GM19043 (cell line): Measurements from ENCODE around the gene CEP135.
"Not testable (repeated sequence)": the region's sequence is repeated elsewhere in the genome, so short reads cannot be mapped to it uniquely, and the experiment has no call there.

ENCODE experiments used
- ATAC-seq: cut with Tn5 transposase; IDR thresholded peaks from one replicate; pipeline ENCODE4 v1.9.1; 2021; ENCODE audit warnings: low read depth; ENCODE audit not compliant: unreplicated experiment

Gene CEP135

DNA sequence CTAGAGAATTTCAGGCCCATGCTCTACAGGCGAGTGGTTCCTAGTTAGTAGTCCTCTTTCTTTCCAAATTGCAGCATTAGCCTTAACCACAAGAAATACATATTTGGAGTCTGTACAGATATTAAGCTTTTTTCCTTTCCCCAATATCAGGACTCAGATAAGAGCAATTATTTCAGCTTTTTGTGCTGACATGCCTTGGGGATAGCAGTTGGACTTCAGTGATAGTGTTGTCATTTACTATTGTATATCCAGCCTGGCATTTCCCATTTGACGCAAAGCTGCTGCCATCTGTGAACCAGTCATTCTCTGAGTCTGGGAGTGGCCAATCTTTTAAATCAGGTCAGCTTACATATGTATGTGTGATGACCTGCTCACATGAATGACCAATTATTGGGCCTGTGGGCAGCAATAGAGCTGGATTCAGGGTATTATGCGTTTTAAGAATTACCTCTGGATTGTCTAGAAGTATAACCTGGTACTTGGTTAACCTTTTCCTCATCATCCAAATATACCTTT lies 6.8 kb upstream of the CEP135 start:
- ATAC-seq: no peak

DNA sequence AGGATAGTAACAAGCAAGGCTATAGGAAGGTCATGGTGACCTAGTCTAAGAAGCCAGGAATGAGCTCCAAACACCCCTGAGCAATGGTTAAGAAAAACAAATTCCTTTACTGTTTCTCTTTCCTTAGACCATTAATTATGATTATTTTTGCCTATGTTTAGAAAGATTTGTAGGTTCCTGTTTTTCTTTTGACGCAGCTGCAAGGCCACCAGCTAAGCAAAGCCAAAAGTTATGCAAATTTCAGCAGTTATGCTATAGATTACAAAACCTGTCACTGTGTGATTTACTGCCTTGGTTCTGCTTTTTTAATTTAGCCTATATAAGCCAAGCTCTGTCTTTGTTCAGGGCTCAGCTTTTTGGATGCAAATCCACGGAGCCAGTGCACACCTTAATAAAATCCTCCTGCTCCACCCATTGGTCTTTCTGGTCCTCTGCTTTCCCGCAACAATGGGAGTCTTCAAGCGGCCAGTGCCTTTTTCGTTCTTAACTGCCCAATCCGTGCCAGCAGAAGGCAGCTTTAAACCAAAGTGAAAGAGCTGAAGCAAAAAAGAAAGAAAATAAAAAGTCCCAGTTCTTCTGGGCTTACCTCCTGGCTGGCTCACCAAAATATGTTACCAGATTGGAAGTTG lies 1.4 kb upstream of the CEP135 start:
- no peak for ATAC-seq

- peak; percentile 17 for ATAC-seq
Measured at GRCh38 chr4:55947912-55948725, 626 bp upstream of the CEP135 start.

DNA sequence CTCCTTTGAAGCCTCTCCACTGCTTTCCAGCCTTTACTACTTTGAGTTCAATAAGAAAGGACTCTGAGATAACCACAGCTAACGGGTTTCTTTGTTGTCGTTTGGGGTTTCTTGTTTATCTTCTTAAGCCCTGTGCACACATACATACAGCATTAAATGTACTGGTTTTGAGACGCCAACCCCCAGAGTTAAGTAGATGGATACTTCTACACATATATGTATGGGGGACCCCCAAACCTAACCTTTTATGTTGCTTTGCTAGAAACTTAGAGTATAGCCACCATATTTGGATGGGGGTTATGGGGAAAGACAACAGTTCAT lies 697 bp downstream of the CEP135 start:
- ATAC-seq: no peak

GRCh38 chr4:55951191-55951922 lies 2.6 kb downstream of the CEP135 start:
- ATAC-seq: no peak

DNA sequence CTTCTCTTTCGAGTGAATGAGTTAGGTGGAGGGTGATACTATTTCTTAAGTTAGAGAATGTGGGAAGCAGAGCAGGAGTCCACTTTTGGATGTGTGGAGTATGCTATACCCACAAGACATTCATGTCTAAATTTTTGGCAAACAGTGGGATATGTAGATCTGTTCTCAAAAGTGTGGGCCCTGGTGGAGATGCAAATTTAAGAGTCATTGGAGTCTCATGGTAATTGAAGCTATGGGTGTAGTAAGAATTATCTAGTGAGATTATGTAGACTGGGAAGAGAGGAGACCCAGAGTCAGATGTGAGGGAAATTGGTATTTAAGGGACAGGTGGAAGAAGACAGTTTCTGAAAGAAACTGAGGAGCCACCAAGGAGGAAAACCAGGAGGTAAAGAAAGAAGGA lies 7.0 kb downstream of the CEP135 start:
- no peak for ATAC-seq

DNA sequence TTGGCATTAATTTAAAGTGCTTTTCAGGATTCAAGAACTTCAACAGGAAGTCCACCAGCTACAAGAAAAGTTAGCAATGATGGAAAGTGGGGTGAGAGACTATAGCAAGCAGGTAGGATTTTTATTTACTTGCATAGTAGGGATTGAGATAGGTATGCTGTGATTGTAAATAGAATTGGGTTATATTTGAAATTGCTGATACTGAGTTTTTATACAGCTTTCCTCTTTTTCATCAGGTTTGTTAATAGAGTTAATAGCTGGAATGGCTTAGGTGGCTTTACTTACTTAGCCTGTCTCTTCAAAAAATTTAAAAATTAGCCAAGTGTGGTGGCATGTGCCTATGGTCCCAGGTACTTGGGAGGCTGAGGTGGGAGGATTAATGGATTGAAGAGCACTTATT lies 10.9 kb downstream of the CEP135 start:
- no peak for ATAC-seq

GRCh38 chr4:55964046-55964445 lies 15.3 kb downstream of the CEP135 start:
- ATAC-seq: no peak

DNA sequence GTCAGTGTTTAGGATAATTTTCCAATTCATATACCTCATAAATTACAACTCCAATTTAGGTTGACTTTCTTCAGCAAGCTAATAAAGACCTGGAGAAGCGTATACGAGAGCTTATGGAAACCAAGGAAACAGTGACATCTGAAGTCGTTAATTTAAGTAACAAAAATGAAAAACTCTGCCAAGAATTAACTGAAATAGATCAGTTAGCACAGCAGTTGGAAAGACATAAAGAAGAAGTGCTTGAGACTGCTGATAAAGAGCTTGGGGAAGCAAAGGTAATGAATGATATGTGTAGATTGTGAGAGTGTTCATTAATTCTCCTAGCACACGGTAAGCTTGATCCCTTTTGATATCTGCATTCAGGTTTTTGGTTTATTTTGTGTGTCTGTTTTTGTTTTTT lies 16.8 kb downstream of the CEP135 start:
- ATAC-seq: no peak

- ATAC-seq: not testable (repeated sequence)
Measured at GRCh38 chr4:55966324-55966723, 17.6 kb downstream of the CEP135 start.

GRCh38 chr4:55967376-55967775 lies 18.6 kb downstream of the CEP135 start:
- ATAC-seq: no peak

- ATAC-seq: no peak
Measured at GRCh38 chr4:55973650-55974049, 24.9 kb downstream of the CEP135 start.

DNA sequence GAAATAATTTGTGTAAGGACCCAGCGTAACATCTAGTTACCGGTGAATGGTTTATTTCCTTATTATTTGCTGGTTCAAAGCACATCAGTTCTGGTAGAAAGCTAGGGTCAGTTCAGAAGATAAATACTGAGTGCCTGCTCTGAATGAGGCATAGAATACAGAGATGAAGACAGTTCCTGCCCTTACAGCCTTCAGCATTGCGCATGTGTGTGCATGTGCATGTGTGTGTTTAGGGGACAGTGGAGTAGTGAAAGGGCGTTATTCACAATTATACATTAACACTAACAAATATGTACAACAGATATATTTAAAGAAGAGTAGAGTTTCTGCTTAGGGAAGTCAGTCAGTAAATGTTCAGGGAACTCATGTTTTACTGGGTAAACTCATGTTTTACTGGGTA lies 29.1 kb downstream of the CEP135 start:
- ATAC-seq: no peak

- ATAC-seq: peak; percentile 56
Measured at GRCh38 chr4:55979562-55979961, 30.8 kb downstream of the CEP135 start.

DNA sequence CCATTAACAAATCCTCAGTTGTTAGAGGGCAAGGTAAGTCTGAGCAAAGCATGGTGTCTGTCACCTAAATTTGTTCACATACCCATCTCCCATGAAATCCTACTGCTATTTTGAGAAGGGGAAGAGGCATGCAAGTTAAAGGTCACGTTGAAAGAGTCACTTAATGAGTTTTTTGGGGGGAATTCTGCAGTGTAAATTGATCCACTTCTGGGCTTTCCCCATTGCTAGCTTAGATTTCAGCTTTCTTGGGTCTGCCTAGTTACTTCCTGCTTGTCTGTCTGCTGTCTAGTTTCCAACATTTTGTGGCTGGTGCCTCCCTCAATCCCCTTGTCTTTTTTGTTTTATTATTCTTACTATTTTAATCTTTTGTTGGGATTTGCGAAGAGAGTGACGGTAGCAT lies 32.0 kb downstream of the CEP135 start:
- ATAC-seq: no peak

DNA sequence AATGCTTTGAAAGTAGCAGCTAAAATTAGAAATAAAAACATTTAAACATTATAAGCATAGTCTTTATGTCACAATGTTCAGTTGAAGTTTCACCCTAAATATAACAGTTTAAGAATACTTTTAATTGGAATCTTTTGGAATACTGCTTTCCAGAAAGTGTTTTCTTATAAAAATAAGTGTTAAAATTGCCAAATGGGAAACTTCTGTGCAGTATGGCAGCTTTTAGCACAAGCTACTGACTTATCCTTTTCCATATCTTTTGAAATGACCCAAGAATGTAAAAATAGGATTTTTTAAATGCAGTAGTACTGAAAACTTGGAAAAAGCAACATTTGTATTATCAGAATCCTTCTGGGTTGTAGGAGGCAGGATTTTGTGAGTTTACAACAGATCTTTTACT lies 34.2 kb downstream of the CEP135 start:
- ATAC-seq: no peak

- no peak for ATAC-seq
Measured at GRCh38 chr4:55989766-55990165, 41.0 kb downstream of the CEP135 start.

GRCh38 chr4:55993994-55994663 lies 45.4 kb downstream of the CEP135 start:
- ATAC-seq: peak; percentile 73

DNA sequence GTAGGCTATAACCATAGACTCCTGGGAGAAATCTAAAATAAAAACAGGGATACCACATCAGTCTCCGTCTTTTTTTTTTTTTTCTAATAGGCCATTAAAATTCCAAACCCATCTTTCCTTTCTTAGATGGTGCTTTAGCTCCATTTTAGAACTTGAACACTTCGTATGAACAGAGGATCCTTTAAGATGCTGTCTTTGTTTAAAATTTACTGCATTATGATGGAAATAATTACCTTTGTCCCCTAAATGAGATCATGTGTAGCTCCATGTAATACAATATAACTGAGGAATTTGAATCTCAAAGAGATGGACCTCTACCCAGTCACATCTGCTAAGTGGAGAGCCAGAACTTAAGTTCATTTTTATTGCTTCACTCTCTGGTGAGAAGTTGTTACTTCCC lies 47.9 kb downstream of the CEP135 start:
- no peak for ATAC-seq

DNA sequence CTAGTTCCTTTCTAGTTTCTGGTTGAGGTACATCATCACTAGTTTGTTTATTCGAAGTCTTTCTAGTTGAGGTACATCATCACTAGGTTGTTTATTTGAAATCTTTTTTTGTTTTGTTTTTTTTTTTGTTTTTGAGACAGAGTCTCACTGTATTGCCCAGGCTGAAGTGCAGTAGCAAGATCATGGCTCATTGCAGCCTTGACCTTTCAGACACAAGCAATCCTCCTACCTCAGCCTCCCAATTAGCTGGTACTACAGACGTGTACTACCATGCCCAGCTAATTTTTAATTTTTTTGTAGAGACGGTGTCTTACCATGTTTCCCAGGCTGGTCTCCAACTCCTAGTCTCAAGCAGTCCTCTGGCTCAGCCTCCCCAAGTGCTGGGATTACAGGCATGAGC lies 54.9 kb downstream of the CEP135 start:
- no peak for ATAC-seq

DNA sequence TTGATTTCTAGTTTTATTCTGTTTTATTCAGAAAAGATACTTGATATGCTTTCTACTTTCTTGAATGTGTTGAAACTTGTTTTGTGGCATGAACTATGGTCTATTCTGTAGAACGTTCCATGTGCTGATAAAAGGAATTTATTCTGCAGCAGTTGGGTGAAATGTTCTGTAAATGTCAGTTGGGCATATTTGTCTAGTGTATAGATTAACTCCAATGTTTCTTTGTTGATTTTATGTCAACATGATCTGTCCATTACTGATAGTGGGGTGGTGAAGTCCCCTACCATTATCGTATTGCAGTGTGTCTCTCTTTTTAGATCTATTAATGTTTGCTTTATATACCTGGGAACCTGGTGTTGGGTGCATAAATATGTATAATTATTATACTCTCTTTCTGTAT lies 55.5 kb downstream of the CEP135 start:
- no peak for ATAC-seq
